Measurements from ENCODE around the gene DEFB132.

GRCh38 chr20:272718-273117, 15.2 kb downstream of the DEFB132 start:
- TF ChIP-seq CTCF (IDR thresholded peaks at IDR 0.05; ENCODE audit: low read depth, low read length, poor library complexity, severe bottlenecking) (no peak), EZH2phosphoT487 (IDR thresholded peaks at IDR 0.05; ENCODE audit: borderline replicate concordance, low read length) (no peak)

Measured in DOHH2 (cell line).